Measurements from ENCODE around the gene ZSCAN20.
"Not testable (repeated sequence)": the region's sequence is repeated elsewhere in the genome, so short reads cannot be mapped to it uniquely, and the experiment has no call there.

The ZSCAN20 gene

DNA sequence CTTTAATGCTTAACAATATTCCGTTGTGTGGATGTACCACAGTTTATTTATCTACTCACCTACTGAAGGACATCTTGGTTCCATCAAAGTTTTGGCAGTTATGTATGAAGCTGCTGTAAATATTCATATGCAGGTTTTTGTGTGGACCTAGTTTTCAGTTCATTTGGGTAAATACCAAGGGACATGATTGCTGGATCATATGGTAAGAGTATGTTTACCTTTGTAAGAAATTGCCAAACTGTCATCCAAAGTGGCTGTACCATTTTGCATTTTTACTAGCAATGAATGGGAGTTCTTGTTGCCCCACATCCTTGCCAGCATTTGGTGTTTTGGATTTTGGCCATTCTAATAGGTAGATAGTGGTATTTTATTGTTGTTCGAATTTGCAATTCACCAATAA lies 10.0 kb downstream of the ZSCAN20 start:
- no peak for DNase-seq (ENCODE audit: low read depth in 2 of 2)

DNA sequence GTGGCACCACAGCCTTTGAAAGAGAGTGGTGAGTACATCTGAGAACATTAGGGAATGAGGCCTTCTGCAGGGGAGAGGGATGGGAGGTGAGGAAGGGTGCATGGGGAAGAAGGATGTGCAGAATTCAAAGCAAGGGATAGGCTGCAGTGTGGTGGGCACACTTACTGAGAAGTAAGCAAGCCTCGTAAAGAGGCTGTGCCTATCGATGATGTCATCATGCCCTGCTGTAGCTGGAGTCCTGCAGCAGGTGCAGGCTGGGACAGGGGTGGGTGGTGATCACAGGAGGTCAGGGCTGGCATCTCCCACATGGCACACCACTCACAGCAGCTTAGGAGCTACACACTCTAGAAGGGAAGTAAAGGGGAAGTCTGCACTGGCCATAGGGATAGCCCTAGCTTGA lies 16.2 kb downstream of the ZSCAN20 start:
- no peak for DNase-seq (ENCODE audit: low read depth in 2 of 2)

GRCh38 chr1:33494929-33495328 lies 22.5 kb downstream of the ZSCAN20 start:
- no peak for DNase-seq (ENCODE audit: low read depth in 2 of 2)

- no peak for DNase-seq (ENCODE audit: low read depth in 2 of 2)
These were observed 25.0 kb downstream of the ZSCAN20 start for GRCh38 chr1:33497410-33497809.

DNA sequence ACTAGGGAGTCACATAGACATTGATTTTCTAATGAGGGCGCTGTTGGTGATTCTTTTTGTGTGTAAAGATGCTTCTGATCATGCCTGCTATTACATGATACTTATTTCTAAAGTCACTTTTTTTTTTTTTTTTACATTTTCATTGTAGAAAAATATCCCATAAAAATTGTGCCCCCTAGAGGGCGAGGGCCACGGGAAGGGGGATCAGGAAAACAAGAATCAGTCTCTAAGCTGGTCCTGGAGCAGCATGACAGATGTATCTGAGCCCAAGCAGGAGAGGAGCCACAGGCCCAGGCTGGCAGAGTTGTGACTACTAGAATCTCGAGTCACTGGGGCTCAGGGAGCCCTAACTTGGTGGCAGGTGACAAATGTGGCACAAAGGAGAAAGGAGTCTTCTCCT lies 28.1 kb downstream of the ZSCAN20 start:
- no peak for DNase-seq (ENCODE audit: low read depth in 2 of 2)

DNA sequence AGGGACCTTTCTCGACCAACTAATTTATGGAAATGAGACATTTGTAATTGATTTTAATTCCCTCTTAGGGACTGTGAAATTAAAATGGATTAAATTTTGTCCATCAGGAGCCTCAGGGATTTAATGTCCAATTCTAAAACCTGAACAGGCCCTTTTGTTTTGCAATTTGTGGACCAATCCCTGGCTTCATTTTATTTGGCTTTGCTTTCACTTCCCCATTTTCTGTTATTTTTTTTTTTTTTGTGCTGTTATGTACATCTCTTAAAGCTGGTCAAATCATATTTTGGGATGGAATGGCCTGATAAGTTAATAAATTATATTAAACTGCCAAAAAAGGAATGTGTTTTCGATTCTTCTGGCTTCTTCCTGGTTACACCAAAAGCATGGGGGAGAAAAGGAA lies 28.9 kb downstream of the ZSCAN20 start:
- DNase-seq (ENCODE audit: low read depth in 2 of 2): no peak

DNA sequence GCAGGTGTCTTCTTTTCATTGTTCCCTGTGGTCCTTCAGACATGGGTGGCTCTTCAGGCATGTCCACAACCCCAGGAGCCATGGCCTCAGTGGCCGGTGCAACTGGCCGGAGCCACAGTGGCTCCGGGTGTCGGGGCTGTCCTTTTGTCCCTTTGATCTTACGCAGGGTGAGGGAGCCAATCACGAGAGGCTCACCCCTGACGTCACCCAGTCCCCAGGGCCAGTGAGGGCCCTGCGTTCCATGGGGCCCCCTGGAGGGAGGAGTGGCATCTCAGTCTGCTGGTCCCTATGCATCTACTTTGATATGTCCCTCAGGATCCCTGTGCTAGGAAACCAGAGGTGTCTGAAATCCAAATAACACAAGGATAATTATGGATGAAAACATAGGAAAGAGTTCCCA lies 29.3 kb downstream of the ZSCAN20 start:
- no peak for DNase-seq (ENCODE audit: low read depth in 2 of 2)

DNA sequence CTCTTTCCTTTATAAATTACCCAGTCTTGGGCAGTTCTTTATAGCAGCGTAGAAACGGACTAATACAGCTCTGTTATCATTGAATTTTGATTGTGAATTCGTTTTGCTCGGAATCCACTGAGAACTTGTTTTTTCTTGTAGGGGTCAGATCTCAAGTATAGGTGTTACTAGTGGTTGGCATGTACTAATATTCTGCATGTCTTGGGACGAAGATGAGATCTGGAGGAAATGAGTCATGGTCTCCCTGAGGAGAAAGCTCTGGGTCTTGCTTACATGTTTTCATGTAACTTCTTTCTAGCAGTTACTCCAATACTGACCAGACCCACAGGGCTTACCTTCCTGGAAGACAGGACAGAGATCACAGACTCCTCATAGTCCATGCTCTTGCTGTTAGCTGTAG lies 30.3 kb downstream of the ZSCAN20 start:
- no peak for DNase-seq (ENCODE audit: low read depth in 2 of 2)

DNA sequence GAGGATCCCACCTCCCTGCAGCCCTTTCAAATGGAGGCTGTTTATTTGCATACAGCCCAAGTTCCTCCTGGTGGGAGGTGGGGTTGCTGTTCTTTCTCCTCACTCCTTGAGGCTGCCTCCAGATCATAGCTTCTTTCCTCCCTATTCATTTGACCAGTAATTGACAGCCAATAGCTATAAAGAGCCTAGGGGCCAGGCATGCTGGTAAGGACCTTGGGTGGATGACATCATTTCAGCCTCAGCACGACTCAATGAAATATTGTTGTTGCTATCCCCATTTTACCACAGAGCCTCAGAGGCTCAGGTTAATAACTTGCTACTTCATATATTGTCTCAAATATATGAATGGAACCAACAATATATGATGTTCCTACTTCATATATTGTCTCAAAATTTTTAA lies 31.1 kb downstream of the ZSCAN20 start:
- no peak for DNase-seq (ENCODE audit: low read depth in 2 of 2)

GRCh38 chr1:33507661-33508060 lies 35.2 kb downstream of the ZSCAN20 start:
- no peak for DNase-seq (ENCODE audit: low read depth in 2 of 2)

DNA sequence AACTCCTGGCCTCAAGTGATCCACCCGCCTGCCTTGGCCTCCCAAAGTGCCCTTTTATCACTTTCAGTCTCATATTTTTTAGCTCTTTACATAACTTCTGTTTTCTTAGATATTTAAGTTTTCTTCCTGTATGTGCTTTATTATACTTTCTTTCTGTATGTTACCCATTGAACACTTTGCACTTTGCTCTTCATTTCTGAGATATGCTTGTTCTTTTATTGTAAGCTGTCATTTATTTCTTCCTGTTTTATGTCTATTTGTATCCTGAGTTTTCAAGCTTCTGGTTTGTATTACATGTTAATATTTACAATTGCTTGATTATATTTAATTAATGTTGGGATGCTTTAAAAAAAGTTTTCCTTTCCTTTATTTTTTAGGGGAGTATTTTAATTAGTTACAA lies 35.7 kb downstream of the ZSCAN20 start:
- no peak for DNase-seq (ENCODE audit: low read depth in 2 of 2)

DNA sequence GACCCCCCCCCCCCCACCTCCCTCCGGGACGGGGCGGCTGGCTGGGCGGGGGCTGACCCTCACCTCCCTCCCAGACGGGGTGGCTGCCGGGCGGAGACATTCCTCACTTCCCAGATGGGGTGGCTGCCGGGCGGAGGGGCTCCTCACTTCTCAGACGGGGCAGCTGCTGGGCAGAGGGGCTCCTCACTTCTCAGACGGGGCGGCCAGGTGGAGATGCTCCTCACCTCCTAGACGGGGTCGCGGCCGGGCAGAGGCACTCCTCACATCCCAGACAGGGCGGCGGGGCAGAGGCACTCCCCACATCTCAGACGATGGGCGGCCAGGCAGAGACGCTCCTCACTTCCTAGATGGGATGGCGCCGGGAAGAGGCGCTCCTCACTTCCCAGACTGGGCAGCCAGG lies 36.8 kb downstream of the ZSCAN20 start:
- not testable (repeated sequence) for DNase-seq (ENCODE audit: low read depth in 2 of 2)

DNA sequence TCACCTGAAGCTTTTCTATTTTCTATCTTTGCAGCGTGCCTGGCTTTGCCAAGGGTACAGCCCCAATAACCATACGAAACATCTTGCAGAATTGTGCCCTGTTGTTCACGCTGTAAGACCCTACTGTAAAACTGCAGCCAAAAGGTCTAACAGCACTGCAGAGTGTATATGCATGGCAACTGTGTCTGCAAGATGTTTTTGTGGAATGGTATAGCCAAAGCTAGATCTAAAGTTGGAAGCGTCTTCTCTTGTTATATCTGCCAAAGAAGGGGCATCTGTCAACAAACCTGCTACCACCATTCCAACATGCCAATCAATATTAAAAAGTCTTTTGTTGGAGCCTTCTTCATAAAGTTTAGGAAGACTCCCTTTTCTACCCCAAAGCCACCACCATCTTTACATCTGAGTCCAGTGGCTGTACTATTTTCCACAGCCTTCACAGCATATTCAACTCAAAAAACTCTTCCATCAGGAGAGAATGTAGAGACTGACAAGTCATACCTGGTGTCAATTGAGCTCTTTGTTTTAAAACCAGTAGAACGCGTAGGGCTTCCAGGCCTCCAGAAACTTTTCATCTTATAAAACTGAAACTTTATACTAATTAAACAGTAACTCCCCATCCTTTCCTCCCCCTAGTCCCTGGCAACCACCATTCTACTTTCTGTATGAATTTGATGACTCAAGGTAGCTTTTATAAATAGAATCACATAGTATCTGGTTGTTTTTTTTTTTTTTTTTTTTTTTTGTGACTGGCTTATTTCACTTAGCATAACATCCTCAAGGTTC lies 40.0 kb downstream of the ZSCAN20 start:
- DNase-seq (ENCODE audit: low read depth in 2 of 2): no peak

GRCh38 chr1:33515112-33515511 lies 42.7 kb downstream of the ZSCAN20 start:
- DNase-seq (ENCODE audit: low read depth in 2 of 2): no peak

- no peak for DNase-seq (ENCODE audit: low read depth in 2 of 2)
These were observed 43.2 kb downstream of the ZSCAN20 start for GRCh38 chr1:33515607-33516006.

DNA sequence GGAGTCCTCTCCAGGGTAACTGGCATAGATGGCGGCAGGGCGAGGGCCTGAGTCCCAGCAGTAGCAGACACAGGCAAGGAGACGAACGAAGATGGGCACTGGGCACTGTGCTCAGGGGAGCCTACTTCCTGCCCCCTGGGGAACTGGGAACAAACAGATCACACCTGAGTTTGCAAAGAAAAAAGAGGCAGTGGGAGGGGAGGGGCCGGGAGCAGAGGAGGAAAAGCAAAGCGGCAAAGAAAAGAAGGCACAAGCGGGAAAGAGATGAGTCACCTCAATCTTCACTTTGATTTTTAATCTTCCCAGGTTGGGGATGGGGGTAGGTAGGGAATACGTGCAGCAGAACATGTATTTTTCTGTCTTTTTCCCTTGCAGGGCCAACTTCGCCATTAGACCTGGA lies 44.0 kb downstream of the ZSCAN20 start:
- no peak for DNase-seq (ENCODE audit: low read depth in 2 of 2)

- DNase-seq (ENCODE audit: low read depth in 2 of 2): no peak
These were observed 44.6 kb downstream of the ZSCAN20 start for GRCh38 chr1:33516891-33517567.

DNA sequence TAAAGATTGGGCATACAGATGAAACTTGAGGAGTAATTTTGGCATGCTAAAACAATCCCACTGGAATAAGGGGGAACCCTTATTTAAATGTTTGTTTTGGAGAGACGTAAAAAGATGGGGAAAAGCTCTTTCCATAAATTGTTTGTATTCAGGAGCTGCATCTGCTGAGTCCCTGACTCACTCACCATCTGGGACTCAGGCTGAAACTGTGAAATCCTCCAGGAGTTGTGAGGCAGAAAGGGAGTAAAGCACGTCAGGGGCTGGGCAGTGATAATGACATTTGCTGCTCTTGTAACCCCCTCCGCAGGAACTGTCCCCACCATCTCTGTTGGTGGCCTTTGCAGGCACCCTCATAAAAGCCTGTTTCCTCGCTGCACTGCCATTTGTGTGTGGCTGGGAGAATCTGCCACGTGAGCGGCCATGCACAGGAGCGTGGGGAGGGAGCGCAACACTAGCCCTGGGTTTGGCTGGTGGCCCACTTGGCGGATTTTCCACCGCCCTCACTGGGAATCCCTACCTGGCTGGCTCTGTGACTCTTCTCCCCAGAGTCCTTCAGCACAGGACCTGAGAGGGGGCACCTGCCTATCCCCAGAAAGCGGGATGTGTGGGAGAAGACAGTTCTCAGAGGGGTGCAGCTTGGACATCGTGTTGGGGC lies 45.3 kb downstream of the ZSCAN20 start:
- DNase-seq (ENCODE audit: low read depth in 2 of 2): no peak

DNA sequence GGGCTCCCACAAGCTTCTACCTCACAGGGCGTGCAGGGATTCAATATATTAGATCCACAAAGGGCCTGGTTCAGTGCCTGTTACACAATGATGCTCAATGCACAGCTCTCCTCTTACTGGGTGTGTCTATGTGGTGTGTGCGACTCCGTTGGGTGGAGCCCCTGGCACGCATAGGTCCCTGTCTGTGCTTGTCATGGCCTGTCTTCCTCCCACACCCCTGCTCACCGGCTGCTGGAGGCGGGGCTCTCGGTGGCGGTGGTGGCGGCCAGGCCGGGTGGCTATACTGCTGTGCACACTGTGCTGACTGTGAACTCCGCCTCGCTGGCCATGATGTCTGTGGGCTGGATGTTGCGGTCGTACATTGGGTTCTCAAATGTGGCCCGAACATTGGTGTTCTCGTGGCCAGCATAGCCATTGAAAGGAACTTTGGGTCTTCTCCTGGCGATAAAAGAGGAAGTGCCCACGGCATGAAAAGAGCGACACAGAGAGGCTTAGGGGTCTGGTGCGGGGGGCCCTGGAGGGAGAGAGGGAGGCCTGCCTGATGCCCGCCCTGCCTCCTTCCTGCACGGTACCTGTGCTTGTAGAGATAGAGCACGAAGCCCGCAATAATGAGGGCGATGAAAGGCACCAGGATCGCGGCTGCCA lies 46.9 kb downstream of the ZSCAN20 start:
- DNase-seq (ENCODE audit: low read depth in 2 of 2): no peak

- no peak for DNase-seq (ENCODE audit: low read depth in 2 of 2)
These were observed 52.1 kb downstream of the ZSCAN20 start for GRCh38 chr1:33524586-33524985.

- no peak for DNase-seq (ENCODE audit: low read depth in 2 of 2)
These were observed 55.5 kb downstream of the ZSCAN20 start for GRCh38 chr1:33527934-33528333.

GRCh38 chr1:33529957-33530356 lies 57.5 kb downstream of the ZSCAN20 start:
- DNase-seq (ENCODE audit: low read depth in 2 of 2): no peak

GRCh38 chr1:33532250-33532649 lies 59.8 kb downstream of the ZSCAN20 start:
- DNase-seq (ENCODE audit: low read depth in 2 of 2): no peak

Measured in stimulated activated CD8-positive, alpha-beta memory T cell treated with anti-CD3 and anti-CD28 coated beads, Interleukin-2, amount 100 ng/mL, for 48 hours (primary cell).